Liver (tissue), 3 donors: ENCODE measurements around the gene HNRNPUL2.

Experiments used
- CTCF ChIP-seq: fragments of 150-350 bp; IDR thresholded peaks from 2 replicates; pipeline ENCODE4 v1.5.1; 2017; ENCODE audit warnings: improper control_type of control experiment, low read depth, low read length; ENCODE audit not compliant: missing input control
- EGR1 ChIP-seq, 2 donors: IDR thresholded peaks; 2 replicates each; pipeline ENCODE4 v1.6.1; 2016 to 2018; ENCODE audit warnings: antibody characterized with exemption in 2 of 2, low read depth in 2 of 2
- FOXA1 ChIP-seq: IDR thresholded peaks from 2 replicates; pipeline ENCODE4 v1.6.1; 2016; ENCODE audit warnings: antibody characterized with exemption
- GABPA ChIP-seq, 2 donors: IDR thresholded peaks in 1 of 2; conservative IDR thresholded peaks in 1 of 2; 2 replicates each; pipeline ENCODE4 v1.6.1; 2016; ENCODE audit warnings: antibody characterized with exemption in 2 of 2, mild to moderate bottlenecking in 1 of 2, moderate library complexity in 1 of 2
- MAX ChIP-seq: IDR thresholded peaks from 2 replicates; pipeline ENCODE4 v1.6.1; 2016; ENCODE audit warnings: antibody characterized with exemption
- RAD21 ChIP-seq, 2 donors: IDR thresholded peaks; 2 replicates each; pipeline ENCODE4 v1.6.1; 2016; ENCODE audit warnings: antibody characterized with exemption in 2 of 2, mild to moderate bottlenecking in 2 of 2
- REST ChIP-seq: IDR thresholded peaks from 2 replicates; pipeline ENCODE4 v1.6.1; 2016; ENCODE audit warnings: antibody characterized with exemption, mild to moderate bottlenecking
- TAF1 ChIP-seq: conservative IDR thresholded peaks from 2 replicates; pipeline ENCODE4 v1.6.1; 2016; ENCODE audit warnings: antibody characterized with exemption, mild to moderate bottlenecking
- YY1 ChIP-seq: IDR thresholded peaks from 2 replicates; pipeline ENCODE4 v1.6.1; 2016; ENCODE audit warnings: antibody characterized with exemption, mild to moderate bottlenecking
- ZBTB33 ChIP-seq: IDR thresholded peaks from 2 replicates; pipeline ENCODE4 v1.6.1; 2016; ENCODE audit warnings: antibody characterized with exemption
- donor health status: healthy.
- donor health status: healthy.

GRCh38 chr11:62757846-62758788, 30.9 kb upstream of the HNRNPUL2 start:
- TF ChIP-seq CTCF (no peak), RAD21 (IDR thresholded peaks at IDR 0.05) (no peak), TAF1 (no peak), GABPA (IDR thresholded peaks at IDR 0.05 in 1 of 2, conservative IDR thresholded peaks at IDR 0.05 in 1 of 2) (no peak), FOXA1 (no peak), REST (no peak), YY1 (no peak), MAX (no peak), ZBTB33 (no peak), EGR1 (IDR thresholded peaks at IDR 0.05; ENCODE audit: low read depth in 2 of 2) (no peak)
